ENCODE data around the gene KRTDAP. TPM values are rescaled to one million over a fixed set of nuclear protein-coding genes. Genes with fewer than 3 reads are reported as not detected.
A peak's percentile ranks its signal among the peaks of the same experiment; 100 is the strongest.

The KRTDAP gene
- total and polyA plus RNA-seq, 10 of the 15 experiments (the other 5 are each of a cell fraction or from before 2014, with no cell fraction given) = 0.23 TPM; not detected in 9

GRCh38 chr19:35484252-35485036, 5.8 kb downstream of the KRTDAP start (continued):
- TF ChIP-seq CEBPZ (IDR thresholded peaks at IDR 0.05; ENCODE audit: low read depth, low read length) (no peak), STAT3 (IDR thresholded peaks at IDR 0.05; ENCODE audit: low read depth, low read length) (no peak), GATAD2B (conservative IDR thresholded peaks at IDR 0.05; ENCODE audit: low read depth) (peak; percentile 77), LARP7 (IDR thresholded peaks at IDR 0.05) (peak; percentile 56; the same call in 1 of the 2 replicates), NFXL1 (IDR thresholded peaks at IDR 0.05; ENCODE audit: borderline replicate concordance) (no peak)

GRCh38 chr19:35483089-35483488, 7.2 kb downstream of the KRTDAP start:
- Histone ChIP-seq H3K36me3 (ENCODE audit: control insufficient read depth in 2 of 2, insufficient read depth in 2 of 2, low read length in 1 of 2) (no peaks in the 10 kb centered on the region), H4K20me1 (ENCODE audit: control insufficient read depth, insufficient read depth) (no peaks in the 10 kb centered on the region), H2AFZ (ENCODE audit: control insufficient read depth, low read depth, low read length) (no peak overlapping the region), H3K4me3 (no peak overlapping the region), H3K4me1 (ENCODE audit: control insufficient read depth, insufficient read depth, low read length) (peaks cover 14% of the 10 kb centered on the region), H3K9me3 (replicated peaks; ENCODE audit: control insufficient read depth, insufficient read depth, low read length) (no peaks in the 10 kb centered on the region), H3K79me2 (ENCODE audit: control insufficient read depth, insufficient read depth, low read length) (no peaks in the 10 kb centered on the region), H3K27me3 (replicated peaks in 1 of 2; ENCODE audit: control insufficient read depth in 2 of 2, insufficient read depth in 2 of 2, low read length in 1 of 2) (no peaks in the 10 kb centered on the region), H3K4me2 (ENCODE audit: control insufficient read depth, insufficient read depth) (no peak overlapping the region), H3K9ac (ENCODE audit: control insufficient read depth, insufficient read depth, low read length) (no peak overlapping the region), H3K27ac (ENCODE audit: control insufficient read depth, insufficient read depth) (no peak overlapping the region)
- ChIA-PET CTCF (interaction anchor here (0.6 to 5.4 kb wide), 3 partner anchors 12 to 130 kb away, joined by 4 to 55 read pairs (median 6); no protein-coding TSS in a partner anchor), RAD21 (ENCODE audit: unreplicated experiment) (interaction anchor here (1.6 kb wide), 1 partner anchor 12 kb away, joined by 5 read pairs; no protein-coding TSS in a partner anchor), POLR2A (interaction anchor here (0.6 kb wide), 1 partner anchor 14 kb away, joined by 3 read pairs; no protein-coding TSS in a partner anchor), SMC1A (ENCODE audit: uncharacterized antibody, unreplicated experiment) (interaction anchor here (2.3 kb wide), 1 partner anchor 13 kb away, joined by 9 read pairs; no protein-coding TSS in a partner anchor)
- no TSS peak for BruUV-seq (replicated peaks)
- intact Hi-C loops (cut with micrococcal nuclease; ENCODE audit: unreplicated experiment) (no loop called here), in situ Hi-C loops (cut with MboI) (no loop called here)
- FAIRE-seq (no peak), DNase-seq (ENCODE audit: low read depth, low spot score) (no peak), ATAC-seq (no peak)
- WGBS (ENCODE audit: insufficient coverage, insufficient replicate concordance, low lambda C conversion rate, missing lambda C conversion rate) = 80% methylated on average over 5 of the region's 5 CpGs
- TF ChIP-seq SMAD5 (IDR thresholded peaks at IDR 0.05; ENCODE audit: low read depth) = no peak
- TF ChIP-seq SUZ12 (IDR thresholded peaks at IDR 0.05; ENCODE audit: unreplicated experiment) = no peak
- no peak for TF ChIP-seq ZBED1 (IDR thresholded peaks at IDR 0.05; ENCODE audit: borderline replicate concordance)
- TF ChIP-seq RUNX3 (IDR thresholded peaks at IDR 0.05; ENCODE audit: low read length) = no peak
- no peak for TF ChIP-seq RELA (IDR thresholded peaks at IDR 0.05; ENCODE audit: borderline replicate concordance, partially characterized antibody)
- TF ChIP-seq RAD51 (IDR thresholded peaks at IDR 0.05) = no peak
- no peak for TF ChIP-seq IKZF2 (IDR thresholded peaks at IDR 0.05)
- no peak for TF ChIP-seq RB1 (IDR thresholded peaks at IDR 0.05; ENCODE audit: borderline replicate concordance)
- TF ChIP-seq CHD1 (IDR thresholded peaks at IDR 0.05; ENCODE audit: low read depth, low read length) = no peak
- TF ChIP-seq REST (IDR thresholded peaks at IDR 0.05; ENCODE audit: low read depth, low read length) = no peak

Measured in GM12878 (cell line).